Stimulated activated CD8-positive, alpha-beta memory T cell treated with anti-CD3 and anti-CD28 coated beads, Interleukin-7, amount 100 ng/mL, for 24 hours (primary cell): ENCODE results near the gene GRK6.

Experiments
- DNase-seq: peaks from one replicate; pipeline ENCODE4 v3.0.0-alpha.2; 2020; ENCODE audit warnings: low read depth

The GRK6 gene

GRCh38 chr5:177487975-177488374, 61.5 kb downstream of the GRK6 start:
- no peak for DNase-seq

GRCh38 chr5:177489119-177489716, 62.7 kb downstream of the GRK6 start:
- no peak for DNase-seq

GRCh38 chr5:177490311-177490991, 64.0 kb downstream of the GRK6 start:
- DNase-seq = no peak

- no peak for DNase-seq
These were observed 64.5 kb downstream of the GRK6 start for GRCh38 chr5:177490992-177491391.

GRCh38 chr5:177491429-177491945, 65.0 kb downstream of the GRK6 start:
- no peak for DNase-seq

- DNase-seq = no peak
These were observed 65.7 kb downstream of the GRK6 start for GRCh38 chr5:177491983-177492746.
